HG02852 (cell line): Measurements from ENCODE around the gene CDC42BPA.

ENCODE experiments used
- ATAC-seq: cut with Tn5 transposase; IDR thresholded peaks from one replicate; pipeline ENCODE4 v1.9.1; 2021; ENCODE audit warnings: mild to moderate bottlenecking, moderate library complexity; ENCODE audit not compliant: unreplicated experiment

CDC42BPA gene

GRCh38 chr1:227072991-227073390 is 245.3 kb downstream of the CDC42BPA start:
- peak; percentile 69 for ATAC-seq

- no peak for ATAC-seq
Observed at GRCh38 chr1:227071895-227072587, 246.3 kb downstream of the CDC42BPA start.

- no peak for ATAC-seq
Observed at GRCh38 chr1:227070638-227071285, 247.5 kb downstream of the CDC42BPA start.

DNA sequence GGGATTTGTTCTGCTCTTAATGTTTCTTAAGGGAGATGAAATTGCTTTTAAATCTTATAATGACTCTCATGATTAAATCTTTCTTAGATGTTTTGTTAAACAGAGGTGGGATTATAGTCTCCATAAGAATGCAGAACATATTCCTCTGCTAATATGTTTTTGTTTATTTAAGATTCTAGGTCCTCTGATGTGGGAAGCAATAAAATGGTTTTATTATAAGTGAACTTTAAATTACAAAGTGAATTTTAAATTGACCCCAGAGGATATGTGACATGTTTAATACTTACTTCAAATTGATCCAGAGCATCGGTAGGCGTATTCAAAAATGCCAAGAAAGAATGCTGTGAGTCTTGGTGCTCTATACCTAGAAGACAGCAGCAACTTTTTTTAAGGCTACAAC is 248.8 kb downstream of the CDC42BPA start:
- no peak for ATAC-seq

- ATAC-seq: no peak
Observed at GRCh38 chr1:227068883-227069282, 249.4 kb downstream of the CDC42BPA start.

DNA sequence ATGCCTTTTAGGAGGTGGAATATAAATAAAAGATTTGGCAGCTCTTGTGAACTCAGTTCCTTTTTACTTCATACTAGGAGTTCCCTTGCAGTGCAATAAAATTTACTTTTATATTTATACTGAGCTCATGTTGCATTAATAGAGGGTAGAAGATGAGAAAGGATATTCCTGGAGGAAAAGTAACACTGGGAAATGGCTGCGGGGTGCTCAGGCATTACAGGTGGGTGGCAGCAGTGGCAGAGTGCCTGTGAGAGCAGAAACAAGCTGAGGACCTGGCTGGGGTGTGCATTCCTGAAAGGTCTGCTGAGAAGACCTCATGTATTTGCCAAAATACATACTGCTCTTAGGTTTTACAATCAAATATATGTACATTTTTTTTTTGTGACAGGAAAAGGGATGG is 251.3 kb downstream of the CDC42BPA start:
- ATAC-seq: no peak

DNA sequence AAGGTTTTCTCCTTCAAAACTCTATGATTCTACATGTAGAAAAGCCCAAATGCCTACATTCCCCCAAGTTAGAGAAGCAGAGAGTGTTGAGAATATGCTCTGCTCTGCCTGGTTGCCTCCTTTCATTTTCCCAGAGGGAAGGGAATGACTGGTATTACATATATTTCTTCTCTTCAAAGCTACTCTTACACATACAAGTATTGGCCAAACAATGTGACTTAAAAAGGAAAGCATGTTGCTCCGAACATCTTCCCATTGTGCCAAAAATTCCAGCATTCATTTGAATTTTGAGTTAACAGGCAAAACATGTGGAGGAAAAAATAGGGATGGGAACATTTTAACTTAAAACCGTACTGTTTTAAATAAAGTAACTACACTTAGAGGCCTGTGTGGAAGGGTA is 253.0 kb downstream of the CDC42BPA start:
- no peak for ATAC-seq

DNA sequence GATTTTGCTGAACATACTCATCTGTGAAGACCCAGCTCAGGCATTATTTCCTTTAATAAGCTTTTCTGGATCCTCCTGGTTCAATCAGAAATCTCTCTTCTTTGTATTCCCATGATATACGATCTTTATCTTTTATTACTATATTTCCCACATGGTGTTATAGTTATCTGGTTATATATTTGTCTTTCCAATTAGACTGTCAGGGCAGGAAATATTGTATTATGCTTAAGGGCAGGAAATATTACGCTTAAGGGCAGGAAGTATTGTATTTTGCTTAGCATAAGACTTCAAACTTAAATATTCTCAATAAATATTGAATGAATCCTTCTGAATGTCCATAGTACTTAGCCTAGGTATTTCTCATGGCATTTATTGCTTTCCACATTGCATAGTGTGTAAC is 256.0 kb downstream of the CDC42BPA start:
- no peak for ATAC-seq

DNA sequence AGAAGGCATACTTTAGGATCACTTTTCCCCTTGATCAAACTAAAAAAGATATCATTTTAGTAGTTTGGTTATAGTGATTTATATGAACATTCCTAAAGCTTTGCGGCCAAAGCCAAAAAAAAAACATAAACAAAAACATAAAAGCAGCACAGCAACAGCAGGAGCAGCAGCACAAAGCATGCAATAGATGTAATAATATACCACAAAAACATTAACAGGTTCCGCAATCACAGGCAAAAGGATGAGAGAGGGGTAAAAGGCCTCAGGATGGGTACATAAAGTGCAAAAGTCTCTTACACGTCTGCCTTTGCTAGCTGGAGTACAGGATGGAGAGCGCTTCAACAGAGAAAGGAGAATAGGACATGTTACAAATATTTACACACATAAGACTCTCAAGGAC is 259.2 kb downstream of the CDC42BPA start:
- no peak for ATAC-seq

GRCh38 chr1:227058321-227058751 is 260.0 kb downstream of the CDC42BPA start:
- no peak for ATAC-seq

- ATAC-seq: no peak
Observed at GRCh38 chr1:227049253-227049652, 269.0 kb downstream of the CDC42BPA start.

DNA sequence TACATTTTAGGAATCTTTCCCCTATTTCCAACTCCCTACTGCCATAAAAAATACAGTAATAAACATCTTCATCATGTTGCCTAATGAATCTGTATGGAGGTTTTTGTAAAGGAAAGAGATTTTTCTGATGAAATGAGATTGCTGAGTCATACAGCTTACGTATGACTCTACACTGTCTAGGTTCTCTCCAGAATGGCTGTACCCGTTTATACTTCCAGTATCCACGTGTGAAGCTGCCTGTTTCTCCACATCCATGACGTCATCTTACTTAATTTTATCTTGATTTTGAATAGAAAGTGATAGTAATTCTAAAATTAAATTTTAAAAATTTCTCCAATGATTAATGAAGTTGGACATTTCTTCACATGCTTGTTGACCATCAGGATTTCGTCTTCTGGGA is 274.5 kb downstream of the CDC42BPA start:
- no peak for ATAC-seq

GRCh38 chr1:227042292-227042691 is 276.0 kb downstream of the CDC42BPA start:
- ATAC-seq: no peak

GRCh38 chr1:227038401-227038800 is 279.9 kb downstream of the CDC42BPA start:
- no peak for ATAC-seq

- no peak for ATAC-seq
Observed at GRCh38 chr1:227037121-227037520, 281.2 kb downstream of the CDC42BPA start.

DNA sequence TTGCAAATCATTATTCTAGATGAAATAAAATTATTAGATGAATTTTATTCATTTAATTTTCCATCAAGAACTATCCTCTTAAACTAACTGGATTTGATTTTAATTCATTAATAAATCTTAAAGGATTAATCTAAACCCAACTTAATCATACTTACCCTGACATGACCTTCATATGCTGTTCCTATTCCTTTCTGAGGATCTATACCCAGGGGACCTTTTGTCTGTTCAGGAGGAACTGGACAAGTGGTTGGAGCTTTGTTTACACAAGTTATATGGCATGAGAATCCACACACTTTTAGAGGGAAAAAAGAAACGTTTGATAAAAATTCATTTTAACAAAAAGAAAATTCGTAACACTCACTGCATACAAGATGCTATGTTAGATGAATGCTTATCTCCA is 283.0 kb downstream of the CDC42BPA start:
- no peak for ATAC-seq

DNA sequence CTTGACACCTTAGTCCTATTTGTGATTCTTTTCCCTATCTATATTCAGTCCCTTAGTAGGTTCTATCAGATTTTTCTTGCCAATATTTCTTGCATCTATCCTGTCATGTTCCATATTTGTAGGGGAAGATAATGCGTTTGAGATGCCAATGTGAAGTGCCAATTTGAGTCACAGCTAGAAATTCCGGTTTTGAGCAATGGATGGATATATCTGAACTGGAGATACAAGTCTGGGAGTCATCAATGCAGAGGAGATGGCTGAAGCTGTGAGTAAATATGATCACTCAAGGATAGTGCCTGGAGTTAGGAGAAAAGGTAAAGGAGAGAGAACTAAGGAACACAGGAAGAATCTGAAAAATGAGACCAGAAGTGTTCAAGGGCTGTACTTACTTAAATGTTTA is 284.4 kb downstream of the CDC42BPA start:
- no peak for ATAC-seq

DNA sequence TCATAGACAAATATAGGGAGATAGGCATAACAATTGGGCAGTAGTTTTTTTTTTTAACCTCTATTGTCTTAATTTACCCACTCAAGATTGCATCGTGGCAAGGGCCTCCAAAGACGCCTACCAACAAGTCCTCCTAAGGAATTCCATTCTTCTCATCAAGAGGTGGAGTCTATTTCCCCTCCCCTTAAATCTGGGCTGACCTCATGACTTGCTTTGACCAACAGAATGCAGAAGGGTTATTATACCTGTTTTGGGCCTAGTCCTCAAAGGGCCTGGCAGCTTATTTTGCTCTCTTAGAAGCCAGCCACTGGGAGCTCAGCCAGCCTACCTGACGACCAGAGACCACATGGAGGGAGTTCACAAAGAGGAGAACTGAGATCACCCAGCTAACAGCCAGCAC is 285.9 kb downstream of the CDC42BPA start:
- no peak for ATAC-seq

DNA sequence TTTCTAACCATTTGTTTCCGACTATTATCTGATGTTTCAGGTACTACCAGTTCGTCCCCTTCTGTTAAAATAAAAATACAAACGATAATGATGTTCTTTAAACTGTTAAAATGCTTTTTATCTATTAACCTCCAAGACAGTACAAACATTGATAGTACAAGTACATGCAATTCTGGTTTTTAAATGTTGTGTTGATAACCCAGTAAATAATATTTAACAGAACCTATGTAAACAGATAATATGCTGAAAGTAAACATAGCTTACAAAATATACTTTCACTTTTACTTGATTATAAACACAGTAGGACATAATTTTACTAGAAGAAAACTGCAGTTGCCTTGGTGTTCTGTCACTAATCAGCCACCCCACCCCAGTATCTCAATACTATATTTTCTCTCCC is 301.3 kb downstream of the CDC42BPA start:
- no peak for ATAC-seq

DNA sequence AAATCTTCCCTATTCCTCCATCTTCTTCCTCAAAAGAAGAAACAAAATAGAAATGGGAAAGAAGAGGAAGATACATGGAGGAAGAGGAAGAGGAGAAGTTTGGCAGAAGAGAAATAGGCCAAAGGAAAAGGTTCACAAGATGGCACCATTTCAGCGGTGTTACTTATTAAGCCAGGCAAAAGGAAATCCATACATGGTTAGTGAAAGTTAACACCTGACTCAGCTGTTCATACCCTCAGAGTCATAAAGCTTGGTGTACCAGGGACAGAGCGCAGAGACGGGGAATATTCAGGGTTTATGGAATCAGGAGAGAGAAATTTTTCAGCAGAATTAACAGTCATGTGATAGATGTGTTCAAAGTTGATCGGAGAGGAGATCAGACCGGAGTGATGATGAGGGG is 307.6 kb downstream of the CDC42BPA start:
- no peak for ATAC-seq

DNA sequence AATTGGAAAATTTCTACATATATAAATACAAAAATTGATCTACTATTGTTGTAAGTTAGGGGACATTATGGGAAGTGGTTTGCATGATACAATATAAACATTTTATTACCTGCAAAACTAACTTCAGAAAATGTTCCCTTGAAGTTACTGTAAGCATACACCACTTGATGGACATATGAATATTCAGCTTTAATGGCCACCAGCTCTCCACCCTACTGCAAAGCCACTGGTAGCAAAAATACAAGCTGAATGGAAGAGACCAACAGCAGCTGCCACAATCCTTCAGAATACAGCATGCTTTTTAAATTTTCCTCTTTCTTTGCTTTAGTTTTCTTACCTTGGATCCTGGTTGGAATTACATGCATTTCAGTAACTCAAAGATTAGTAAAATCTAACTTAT is 308.4 kb downstream of the CDC42BPA start:
- ATAC-seq: no peak

GRCh38 chr1:227006226-227006796 is 312.0 kb downstream of the CDC42BPA start:
- ATAC-seq: peak; percentile 88
